Neural cell (in vitro differentiated cells): ENCODE results near the gene CABP2. TPM values are rescaled to one million over a fixed set of nuclear protein-coding genes. Genes with fewer than 3 reads are reported as not detected.

Source experiments
- H2AFZ ChIP-seq: fragments of 200-600, 300-800 bp; sonication (generic), shearing (Covaris generic); 2 replicates; pipeline ENCODE4 v1.6.0; 2014; ENCODE audit warnings: low read depth, mild to moderate bottlenecking, antibody characterized with exemption, low read length, moderate library complexity
- H3F3A ChIP-seq: fragments of 200-600 bp; shearing (Covaris generic); 2 replicates; pipeline ENCODE4 v1.6.1; 2016; ENCODE audit warnings: mild to moderate bottlenecking, moderate library complexity, mixed read lengths, antibody characterized with exemption, low read length; ENCODE audit not compliant: insufficient read depth, poor library complexity, severe bottlenecking
- H3K27ac ChIP-seq: fragments of 200-600, 300-800 bp; sonication (generic), shearing (Covaris generic); 2 replicates; pipeline ENCODE4 v1.5.1; 2014; ENCODE audit warnings: mild to moderate bottlenecking, low read length, moderate library complexity
- H3K27me3 ChIP-seq: fragments of 300-800, 200-600 bp; sonication (generic), shearing (Covaris generic); 2 replicates; pipeline ENCODE4 v1.6.0; 2014; ENCODE audit warnings: mild to moderate bottlenecking, low read depth, low read length, moderate library complexity; ENCODE audit not compliant: insufficient read depth
- H3K36me3 ChIP-seq: fragments of 300-800, 200-600 bp; sonication (generic), shearing (Covaris generic); 2 replicates; pipeline ENCODE4 v1.5.1; 2014; ENCODE audit warnings: mild to moderate bottlenecking, antibody characterized with exemption, low read length, moderate library complexity; ENCODE audit not compliant: insufficient read depth
- H3K4me2 ChIP-seq: fragments of 300-800, 200-600 bp; sonication (generic), shearing (Covaris generic); 2 replicates; pipeline ENCODE4 v1.6.0; 2014; ENCODE audit warnings: mild to moderate bottlenecking, low read length
- H3K4me3 ChIP-seq: fragments of 300-800, 200-600 bp; sonication (generic), shearing (Covaris generic); 2 replicates; pipeline ENCODE4 v1.5.1; 2014; ENCODE audit warnings: mild to moderate bottlenecking, low read length, moderate library complexity
- H3K79me2 ChIP-seq: fragments of 200-600 bp; shearing (Covaris generic); replicated peaks from 2 replicates; pipeline ENCODE4 v1.6.0; 2014; ENCODE audit warnings: mild to moderate bottlenecking, low read length, moderate library complexity; ENCODE audit not compliant: insufficient read depth
- H3K9ac ChIP-seq: fragments of 300-800, 200-600 bp; sonication (generic), shearing (Covaris generic); 2 replicates; pipeline ENCODE4 v1.6.1; 2016; ENCODE audit warnings: mild to moderate bottlenecking, low read length, mixed read lengths
- H3K9me2 ChIP-seq: fragments of 200-600 bp; shearing (Covaris generic); 2 replicates; pipeline ENCODE4 v1.6.1; 2016; ENCODE audit warnings: mild to moderate bottlenecking, low read length, mixed read lengths; ENCODE audit not compliant: insufficient read depth
- H3K9me3 ChIP-seq: fragments of 200-600, 300-800 bp; sonication (generic), shearing (Covaris generic); 2 replicates; pipeline ENCODE4 v1.6.1; 2016; ENCODE audit warnings: mild to moderate bottlenecking, mixed run types, low read length, moderate library complexity, mixed read lengths
- H4K20me1 ChIP-seq: fragments of 200-600 bp; shearing (Covaris generic); 2 replicates; pipeline ENCODE4 v1.6.1; 2016; ENCODE audit warnings: mild to moderate bottlenecking, mixed run types; ENCODE audit not compliant: insufficient read depth
- CTCF ChIP-seq: fragments of 450-650 bp; IDR thresholded peaks from 2 replicates; pipeline ENCODE4 v1.5.1; 2014; ENCODE audit warnings: antibody characterized with exemption, mild to moderate bottlenecking, moderate library complexity; ENCODE audit not compliant: poor library complexity, severe bottlenecking
- EP300 ChIP-seq: fragments of 450-650 bp; conservative IDR thresholded peaks from 2 replicates; pipeline ENCODE4 v1.6.1; 2014; ENCODE audit warnings: antibody characterized with exemption, mild to moderate bottlenecking, moderate library complexity; ENCODE audit not compliant: poor library complexity, severe bottlenecking
- EZH2 ChIP-seq: fragments of 200-600, 300-800 bp; shearing (Covaris generic), sonication (generic); IDR thresholded peaks from 2 replicates; pipeline ENCODE4 v1.6.1; 2014; ENCODE audit warnings: antibody characterized with exemption, low read length, borderline replicate concordance, mild to moderate bottlenecking; ENCODE audit not compliant: insufficient read depth, poor library complexity, severe bottlenecking
- MXI1 ChIP-seq: fragments of 450-650 bp; conservative IDR thresholded peaks from 2 replicates; pipeline ENCODE4 v1.6.1; 2014; ENCODE audit warnings: antibody characterized with exemption, mild to moderate bottlenecking; ENCODE audit not compliant: poor library complexity, severe bottlenecking
- POLR2AphosphoS5 ChIP-seq: IDR thresholded peaks from 2 replicates; pipeline ENCODE4 v1.6.1; 2012
- RAD21 ChIP-seq: fragments of 450-650 bp; conservative IDR thresholded peaks from 2 replicates; pipeline ENCODE4 v1.6.1; 2014; ENCODE audit warnings: antibody characterized with exemption, mild to moderate bottlenecking, moderate library complexity
- REST ChIP-seq: IDR thresholded peaks from 2 replicates; pipeline ENCODE4 v1.6.1; 2012; ENCODE audit warnings: borderline replicate concordance
- SMC3 ChIP-seq: fragments of 450-650 bp; conservative IDR thresholded peaks from 2 replicates; pipeline ENCODE4 v1.6.1; 2014; ENCODE audit warnings: antibody characterized with exemption, mild to moderate bottlenecking, moderate library complexity; ENCODE audit not compliant: poor library complexity
- TAF1 ChIP-seq: IDR thresholded peaks from 2 replicates; pipeline ENCODE4 v1.6.1; 2012; ENCODE audit warnings: low read depth
- polyA plus RNA-seq: library from polyadenylated mRNA; depleted of rRNA; stranded (reverse); fragments of >200 nt; gene quantifications from 2 replicates; pipeline ENCODE4 v1.2.3, GENCODE V29; 2014

Gene CABP2
- polyA plus RNA-seq, 1 donor from 2014 or later, result not detected

GRCh38 chr11:67572305-67572704 lies 49.1 kb upstream of the CABP2 start:
- no peaks in the 10 kb centered on the region for H3K36me3 ChIP-seq
- no peaks in the 10 kb centered on the region for H4K20me1 ChIP-seq
- H3K4me3 ChIP-seq, result no peak overlapping the region
- no peaks in the 10 kb centered on the region for H3K9me3 ChIP-seq
- no peak overlapping the region for H3K4me2 ChIP-seq
- no peak overlapping the region for H2AFZ ChIP-seq
- H3F3A ChIP-seq, result no peaks in the 10 kb centered on the region
- H3K27me3 ChIP-seq, result no peaks in the 10 kb centered on the region
- no peak for TF ChIP-seq REST
- no peak for TF ChIP-seq RAD21
- no peak for TF ChIP-seq MXI1
- no peak for TF ChIP-seq CTCF
- TF ChIP-seq SMC3, result no peak
- TF ChIP-seq POLR2AphosphoS5, result no peak
- no peak for TF ChIP-seq EZH2
- no peak for TF ChIP-seq TAF1
- no peak for TF ChIP-seq EP300
- H3K9ac ChIP-seq, result no peak overlapping the region
- H3K9me2 ChIP-seq, result no peaks in the 10 kb centered on the region
- H3K27ac ChIP-seq, result no peak overlapping the region
- H3K79me2 ChIP-seq, result no peaks in the 10 kb centered on the region

GRCh38 chr11:67571443-67571842 lies 48.2 kb upstream of the CABP2 start:
- no peaks in the 10 kb centered on the region for H3K9me3 ChIP-seq
- no peaks in the 10 kb centered on the region for H3K9me2 ChIP-seq
- no peak overlapping the region for H2AFZ ChIP-seq
- no peaks in the 10 kb centered on the region for H3F3A ChIP-seq
- no peaks in the 10 kb centered on the region for H3K79me2 ChIP-seq
- no peak overlapping the region for H3K4me3 ChIP-seq
- H3K9ac ChIP-seq, result no peak overlapping the region
- no peak overlapping the region for H3K27ac ChIP-seq
- no peak overlapping the region for H3K4me2 ChIP-seq
- H3K36me3 ChIP-seq, result no peaks in the 10 kb centered on the region
- no peaks in the 10 kb centered on the region for H4K20me1 ChIP-seq
- TF ChIP-seq POLR2AphosphoS5 (no peak), SMC3 (no peak), RAD21 (no peak), EZH2 (no peak)
- no peaks in the 10 kb centered on the region for H3K27me3 ChIP-seq

GRCh38 chr11:67564230-67564629 lies 41.0 kb upstream of the CABP2 start:
- Histone ChIP-seq H3F3A (no peaks in the 10 kb centered on the region), H3K9me2 (no peaks in the 10 kb centered on the region), H3K9me3 (no peaks in the 10 kb centered on the region), H2AFZ (no peak overlapping the region), H3K27me3 (no peaks in the 10 kb centered on the region), H3K9ac (no peak overlapping the region), H3K36me3 (no peaks in the 10 kb centered on the region), H3K4me3 (no peak overlapping the region), H4K20me1 (no peaks in the 10 kb centered on the region), H3K79me2 (no peaks in the 10 kb centered on the region), H3K4me2 (no peak overlapping the region), H3K27ac (no peak overlapping the region)
- TF ChIP-seq EP300 (no peak), RAD21 (no peak), SMC3 (no peak), EZH2 (no peak), POLR2AphosphoS5 (no peak), TAF1 (no peak), REST (no peak), MXI1 (no peak), CTCF (no peak)
